SU-DHL-6 (cell line): ENCODE measurements around the gene EMILIN1.
"Not testable (repeated sequence)": the region's sequence is repeated elsewhere in the genome, so short reads cannot be mapped to it uniquely, and the experiment has no call there.

Source experiments
- EZH2phosphoT487 ChIP-seq: fragments of 200-600 bp; sonication (generic), shearing (Covaris generic); conservative IDR thresholded peaks from 2 replicates; pipeline ENCODE4 v1.6.1; 2018; ENCODE audit warnings: mild to moderate bottlenecking, antibody characterized with exemption, low read length, moderate library complexity, mixed read lengths
- TF ChIP-seq, protein P1 (sequence below): fragments of 200-600 bp; sonication (generic); IDR thresholded peaks from one replicate; pipeline ENCODE4 v1.5.1; 2017; ENCODE audit warnings: antibody characterized with exemption, mild to moderate bottlenecking, low read length, moderate library complexity; ENCODE audit not compliant: insufficient read depth, poor library complexity, severe bottlenecking

DNA sequence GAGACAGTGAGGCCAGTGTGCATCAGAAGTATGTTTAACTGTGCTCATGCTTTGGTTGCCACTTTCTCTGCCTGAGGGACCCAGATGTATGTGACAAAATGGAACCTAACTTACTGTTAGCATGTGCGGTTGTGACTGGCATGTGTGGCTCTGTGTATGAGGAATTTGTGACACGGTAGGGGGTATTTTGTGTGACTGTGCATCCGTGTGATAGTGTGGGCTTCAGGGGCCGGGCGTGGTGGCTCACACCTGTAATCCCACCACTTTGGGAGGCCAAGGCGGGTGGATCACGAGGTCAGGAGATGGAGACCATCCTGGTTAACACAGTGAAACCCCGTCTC is 40.9 kb downstream of the EMILIN1 start:
- TF ChIP-seq, protein P1, sequence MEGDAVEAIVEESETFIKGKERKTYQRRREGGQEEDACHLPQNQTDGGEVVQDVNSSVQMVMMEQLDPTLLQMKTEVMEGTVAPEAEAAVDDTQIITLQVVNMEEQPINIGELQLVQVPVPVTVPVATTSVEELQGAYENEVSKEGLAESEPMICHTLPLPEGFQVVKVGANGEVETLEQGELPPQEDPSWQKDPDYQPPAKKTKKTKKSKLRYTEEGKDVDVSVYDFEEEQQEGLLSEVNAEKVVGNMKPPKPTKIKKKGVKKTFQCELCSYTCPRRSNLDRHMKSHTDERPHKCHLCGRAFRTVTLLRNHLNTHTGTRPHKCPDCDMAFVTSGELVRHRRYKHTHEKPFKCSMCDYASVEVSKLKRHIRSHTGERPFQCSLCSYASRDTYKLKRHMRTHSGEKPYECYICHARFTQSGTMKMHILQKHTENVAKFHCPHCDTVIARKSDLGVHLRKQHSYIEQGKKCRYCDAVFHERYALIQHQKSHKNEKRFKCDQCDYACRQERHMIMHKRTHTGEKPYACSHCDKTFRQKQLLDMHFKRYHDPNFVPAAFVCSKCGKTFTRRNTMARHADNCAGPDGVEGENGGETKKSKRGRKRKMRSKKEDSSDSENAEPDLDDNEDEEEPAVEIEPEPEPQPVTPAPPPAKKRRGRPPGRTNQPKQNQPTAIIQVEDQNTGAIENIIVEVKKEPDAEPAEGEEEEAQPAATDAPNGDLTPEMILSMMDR: not testable (repeated sequence)
- not testable (repeated sequence) for TF ChIP-seq EZH2phosphoT487
